NCI-H226 (cell line): ENCODE data around the gene MIER2.

Experiments used
- DNase-seq: peaks from one replicate; pipeline ENCODE4 v3.0.0-alpha.2; 2015

MIER2 gene

DNA sequence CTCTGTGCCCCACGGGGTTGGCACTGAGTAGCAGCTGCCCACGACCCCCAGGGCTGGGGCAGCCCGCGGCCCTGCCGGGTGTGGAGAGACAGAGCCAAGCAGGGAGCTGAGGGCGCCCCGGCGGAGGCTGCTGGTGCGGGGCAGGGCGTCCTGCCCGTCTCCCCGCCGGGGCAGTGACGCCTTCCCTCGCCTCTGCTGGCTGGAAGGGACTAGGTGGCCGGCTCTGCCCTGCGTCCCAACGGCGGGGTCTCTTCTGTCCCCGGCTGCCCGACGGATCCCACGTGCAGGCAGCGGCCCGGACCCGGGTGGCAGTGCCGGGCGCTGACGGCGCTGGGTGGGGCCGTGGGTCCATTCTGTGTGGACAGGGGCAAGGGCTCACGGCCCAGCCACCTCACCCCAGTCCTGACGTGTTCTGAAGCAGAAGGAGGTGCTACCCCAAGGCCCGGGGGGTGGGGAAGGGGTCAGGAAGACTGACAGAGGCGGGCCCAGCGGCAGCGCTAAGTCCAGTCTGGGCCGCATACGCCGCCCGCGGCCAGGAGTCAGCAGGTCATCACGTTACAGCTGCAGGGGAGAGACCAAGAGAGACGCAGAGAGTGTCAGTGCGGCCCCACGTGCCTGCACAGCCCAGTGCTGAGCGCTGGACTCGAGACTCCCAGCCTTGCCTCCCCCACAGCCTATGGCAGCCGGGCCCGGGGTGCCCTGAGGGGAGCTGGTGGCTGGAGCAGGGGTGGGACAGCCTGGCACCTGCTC is 38.3 kb downstream of the MIER2 start:
- DNase-seq: no peak

- DNase-seq: no peak
Observed at GRCh38 chr19:305240-306150, 39.1 kb downstream of the MIER2 start.

DNA sequence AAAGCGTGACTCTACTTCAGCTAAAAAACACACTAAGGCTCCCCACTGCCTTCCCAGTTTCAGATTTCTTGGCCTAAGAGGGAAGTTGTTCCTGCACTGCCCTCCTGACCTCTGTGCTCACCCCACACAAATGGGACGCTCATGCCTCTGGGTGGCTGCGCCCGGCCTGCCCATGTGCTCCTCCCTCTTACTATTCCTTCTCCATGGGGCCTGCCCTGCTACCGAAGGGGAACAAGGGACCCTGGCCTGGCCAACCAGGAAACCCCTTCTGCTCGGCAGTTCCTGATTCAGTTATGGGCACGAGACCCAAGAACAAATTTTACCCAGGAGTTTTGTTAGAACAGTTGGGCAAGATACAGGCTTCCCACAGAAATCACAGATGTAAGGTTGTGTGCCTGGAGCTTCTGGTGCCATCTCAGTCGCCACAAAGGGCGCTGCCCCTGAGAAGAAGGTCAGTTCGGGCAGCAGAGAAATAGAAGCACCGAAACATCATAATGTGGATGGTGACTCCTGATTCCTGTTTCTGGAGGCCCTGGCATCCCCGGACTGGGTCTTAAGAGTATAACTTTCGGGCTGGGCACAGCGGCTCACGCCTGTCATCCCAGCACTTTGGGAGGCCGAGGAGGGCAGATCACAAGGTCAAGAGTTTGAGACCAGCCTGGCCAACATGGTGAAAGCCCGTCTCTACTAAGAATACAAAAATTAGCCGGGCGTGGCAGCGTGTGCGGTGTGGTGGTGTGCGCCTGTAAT is 47.9 kb downstream of the MIER2 start:
- no peak for DNase-seq

- DNase-seq: no peak
Observed at GRCh38 chr19:295687-296370, 48.8 kb downstream of the MIER2 start.

- no peak for DNase-seq
Observed at GRCh38 chr19:294946-295686, 49.5 kb downstream of the MIER2 start.

- DNase-seq: no peak
Observed at GRCh38 chr19:294341-294945, 50.2 kb downstream of the MIER2 start.

DNA sequence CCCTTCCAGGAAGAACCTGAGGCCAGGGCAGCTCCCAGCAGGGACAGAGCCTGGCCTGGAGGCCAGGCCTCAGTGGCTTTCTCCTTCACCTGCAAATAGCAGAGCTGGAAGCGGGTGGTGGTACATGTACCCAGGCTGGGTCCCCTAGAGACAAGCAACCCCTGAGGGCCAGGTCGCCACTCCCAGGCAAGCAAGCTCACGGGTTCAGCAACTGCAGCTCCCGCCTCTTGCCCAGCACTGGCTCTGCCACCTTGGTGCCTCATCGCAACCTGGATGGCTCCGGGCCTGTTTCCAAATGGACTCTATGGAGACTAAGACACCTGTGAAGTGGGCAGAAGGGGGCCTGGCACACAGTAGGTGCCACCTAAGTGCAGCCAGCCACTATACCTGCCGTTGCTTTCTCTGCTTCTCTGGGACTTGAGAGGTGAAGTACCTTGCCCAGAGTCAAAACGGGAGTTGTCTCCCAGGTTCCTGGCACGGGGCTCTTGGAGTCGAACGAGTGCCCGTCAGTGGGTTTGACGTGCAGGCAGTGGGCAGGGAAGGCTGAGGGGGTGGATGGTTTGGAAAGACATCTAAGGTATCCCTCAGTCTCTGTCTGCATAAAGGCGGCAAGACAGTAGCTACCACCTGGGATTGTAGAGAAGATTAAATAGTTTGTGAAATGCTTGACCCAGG is 51.0 kb downstream of the MIER2 start:
- no peak for DNase-seq

DNA sequence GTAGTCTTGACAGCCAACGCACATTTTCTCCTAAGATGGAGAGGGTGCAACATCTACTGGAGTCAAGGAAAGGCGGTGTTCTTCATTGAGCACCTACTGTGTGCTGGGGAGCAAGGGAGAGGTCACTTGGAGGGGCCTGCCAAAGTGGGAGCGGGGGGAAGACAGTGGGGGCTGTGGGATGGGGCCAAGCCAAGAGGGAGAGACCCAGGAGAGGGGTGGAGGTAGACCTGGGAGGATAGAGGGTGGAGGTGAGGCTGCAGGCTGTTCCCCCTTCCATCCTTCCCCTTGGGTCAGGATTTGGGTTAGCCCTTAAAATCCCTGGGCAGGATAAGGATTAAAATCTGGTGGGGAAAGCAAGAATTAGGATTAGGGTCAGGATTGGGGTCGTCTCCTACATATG is 51.6 kb downstream of the MIER2 start:
- DNase-seq: no peak

- DNase-seq: no peak
Observed at GRCh38 chr19:292281-292884, 52.2 kb downstream of the MIER2 start.

DNA sequence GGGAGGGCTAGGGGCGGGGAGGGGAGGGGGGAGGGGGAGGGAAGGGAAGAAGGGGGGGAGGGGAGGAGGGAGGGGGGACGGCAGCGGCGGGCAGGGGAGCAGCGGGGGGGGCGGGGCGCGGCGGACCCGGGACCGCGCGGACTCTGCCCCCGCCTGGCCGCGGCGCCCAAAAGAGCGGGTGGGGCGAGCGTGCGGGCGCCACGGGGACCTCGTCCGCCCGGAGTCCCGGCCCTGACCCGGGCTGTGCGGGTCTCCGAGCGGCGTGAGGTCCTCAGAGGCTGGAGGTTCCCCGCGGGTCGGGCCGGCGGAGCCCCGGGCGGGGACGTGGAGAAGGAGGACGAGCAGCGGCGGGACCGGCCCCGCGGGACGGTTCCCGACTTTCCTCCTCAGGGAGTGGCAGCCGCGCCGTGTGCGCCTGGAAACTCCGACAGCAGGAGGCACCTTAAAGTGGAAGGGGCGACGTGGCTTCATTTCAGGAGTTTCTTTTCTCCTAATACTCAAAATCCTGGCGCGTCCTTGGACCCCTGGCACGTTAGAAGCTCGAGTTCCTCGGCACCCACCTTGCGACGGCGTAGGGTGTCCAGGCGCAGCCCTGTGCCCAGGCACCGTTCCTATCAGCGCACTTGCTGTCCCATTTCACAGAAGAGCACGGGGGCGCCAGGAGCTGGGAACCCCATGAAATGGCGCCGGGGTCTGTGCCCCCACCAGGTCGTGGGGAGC is 52.9 kb downstream of the MIER2 start:
- DNase-seq: no peak

DNA sequence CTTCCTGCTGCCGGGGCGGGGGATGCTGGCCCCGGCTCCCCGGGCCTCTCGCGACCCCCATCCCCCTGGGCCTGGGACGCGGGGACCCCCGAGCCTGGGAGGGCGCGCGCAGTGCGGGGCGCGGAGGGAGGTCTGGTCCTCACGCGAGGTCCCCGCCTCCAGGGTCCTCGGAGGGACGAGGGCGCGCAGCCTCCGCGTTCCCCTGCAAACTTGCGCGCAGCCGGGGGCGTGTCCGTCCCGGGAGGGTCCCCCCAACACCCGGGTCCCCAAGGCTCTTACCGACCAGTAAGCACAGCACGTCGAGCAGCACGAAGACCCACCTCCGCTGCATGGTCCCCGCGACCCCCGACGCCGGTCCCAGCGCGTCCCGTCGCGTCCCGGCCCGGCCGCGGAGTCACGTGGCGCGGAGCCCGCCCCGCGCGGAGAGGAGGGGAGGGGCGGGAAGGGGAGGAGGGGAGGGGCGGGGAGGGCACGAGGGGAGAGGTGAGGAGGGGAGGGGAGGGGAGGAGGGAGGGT is 53.5 kb downstream of the MIER2 start, which contains the start of gene PLPP2:
Gene PLPP2 (minus strand): TSS at position 398 of the 516 bp plus-strand sequence. CDS start 67 bp downstream, at position 331.
- no peak for DNase-seq

GRCh38 chr19:290372-291005 is 54.1 kb downstream of the MIER2 start:
- DNase-seq: peak; percentile 65

DNA sequence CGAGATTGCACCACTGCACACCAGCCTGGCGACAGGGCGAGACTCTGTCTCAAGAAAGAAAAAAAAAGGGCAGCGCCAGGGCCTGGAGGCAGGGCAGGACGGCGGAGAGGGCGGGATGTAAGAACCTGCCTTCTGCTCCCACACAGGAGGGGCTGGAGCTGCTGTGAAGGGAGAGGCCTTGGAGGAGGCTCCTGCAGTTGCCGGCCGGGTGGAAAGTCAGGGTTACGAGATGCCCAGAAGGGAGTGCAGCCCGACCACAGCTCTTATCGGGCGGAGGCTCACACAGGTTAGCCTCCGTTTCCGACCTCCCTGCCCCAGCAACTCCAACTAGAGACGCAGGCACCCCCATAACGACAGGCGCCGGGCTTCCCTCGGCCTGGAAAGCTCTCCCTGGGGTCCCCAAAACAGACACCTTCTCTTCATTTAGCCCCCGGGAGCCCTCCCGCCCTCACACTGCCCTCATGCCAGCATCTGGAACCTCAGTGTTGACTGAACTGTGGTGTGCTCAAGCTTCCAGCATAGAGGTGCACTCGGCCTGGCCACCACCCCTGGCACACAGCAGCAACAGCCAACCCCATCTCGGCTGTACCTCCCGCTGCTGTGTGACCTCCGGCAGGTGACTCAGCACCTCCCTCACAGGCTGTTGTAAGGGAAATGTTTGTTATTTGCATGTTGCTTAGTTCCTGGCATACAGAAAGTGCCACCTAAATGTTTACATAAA is 54.8 kb downstream of the MIER2 start:
- peak; percentile 96 for DNase-seq

GRCh38 chr19:288911-289310 is 55.7 kb downstream of the MIER2 start:
- no peak for DNase-seq

- no peak for DNase-seq
Observed at GRCh38 chr19:287381-287871, 57.2 kb downstream of the MIER2 start.

GRCh38 chr19:283395-283794 is 61.2 kb downstream of the MIER2 start:
- no peak for DNase-seq

- DNase-seq: no peak
Observed at GRCh38 chr19:282501-282900, 62.1 kb downstream of the MIER2 start.

DNA sequence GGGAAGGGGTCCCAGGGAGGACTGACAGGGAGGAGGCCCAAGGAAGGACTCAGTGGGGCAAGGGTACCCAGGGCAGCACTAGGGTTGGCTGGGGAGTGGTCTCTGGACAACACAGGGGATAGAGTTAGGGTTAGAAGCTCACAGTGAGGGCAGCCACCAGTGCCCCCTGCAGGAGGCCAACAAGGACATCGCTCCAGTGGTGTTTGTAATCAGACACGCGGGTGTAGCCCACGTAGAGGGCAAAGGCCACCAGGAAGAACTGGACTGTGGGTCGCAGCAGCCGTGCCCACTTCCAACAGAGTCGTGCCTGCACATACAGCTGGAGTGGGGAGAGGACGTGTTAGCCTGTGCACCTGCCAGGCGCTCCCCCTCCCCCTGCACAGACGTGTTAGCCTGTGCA is 62.6 kb downstream of the MIER2 start:
- no peak for DNase-seq
